GM23248 (cell line): ENCODE results near the gene SYF2. TPM values are rescaled to one million over a fixed set of nuclear protein-coding genes. Genes with fewer than 3 reads are reported as not detected.

Experiments
- DNase-seq: peaks from one replicate; pipeline ENCODE4 v3.0.0-alpha.2; 2015
- H2AFZ ChIP-seq: fragments of 200-600 bp; sonication (generic); 2 replicates; pipeline ENCODE4 v1.6.1; 2016; ENCODE audit warnings: antibody characterized with exemption
- H3F3A ChIP-seq: fragments of 200-600 bp; sonication (generic); 2 replicates; pipeline ENCODE4 v1.6.1; 2016; ENCODE audit warnings: mild to moderate bottlenecking, antibody characterized with exemption, mixed run types; ENCODE audit not compliant: insufficient read depth
- H3K27ac ChIP-seq: fragments of 200-600 bp; sonication (generic); 2 replicates; pipeline ENCODE4 v1.5.1; 2016; ENCODE audit warnings: mild to moderate bottlenecking
- H3K27me3 ChIP-seq: fragments of 200-600 bp; sonication (generic); replicated peaks from 2 replicates; pipeline ENCODE4 v1.6.1; 2016; ENCODE audit warnings: mild to moderate bottlenecking; ENCODE audit not compliant: insufficient read depth
- H3K36me3 ChIP-seq: fragments of 200-600 bp; sonication (generic); 2 replicates; pipeline ENCODE4 v1.6.1; 2016; ENCODE audit warnings: low read depth, mild to moderate bottlenecking
- H3K4me1 ChIP-seq: fragments of 200-600 bp; sonication (generic); 2 replicates; pipeline ENCODE4 v1.6.1; 2016; ENCODE audit warnings: mild to moderate bottlenecking; ENCODE audit not compliant: insufficient read depth
- H3K4me2 ChIP-seq: fragments of 200-600 bp; sonication (generic); one replicate; pipeline ENCODE4 v1.6.1; 2016; ENCODE audit warnings: mild to moderate bottlenecking; ENCODE audit not compliant: unreplicated experiment
- H3K4me3 ChIP-seq: fragments of 200-600 bp; sonication (generic); 2 replicates; pipeline ENCODE4 v1.5.1; 2016; ENCODE audit warnings: mild to moderate bottlenecking
- H3K79me2 ChIP-seq: fragments of 200-600 bp; sonication (generic); 2 replicates; pipeline ENCODE4 v1.6.1; 2016; ENCODE audit warnings: mild to moderate bottlenecking; ENCODE audit not compliant: insufficient read depth
- H3K9ac ChIP-seq: fragments of 200-600 bp; sonication (generic); 2 replicates; pipeline ENCODE4 v1.6.1; 2016; ENCODE audit warnings: mild to moderate bottlenecking
- H3K9me2 ChIP-seq: fragments of 200-600 bp; sonication (generic); 2 replicates; pipeline ENCODE4 v1.6.1; 2016; ENCODE audit warnings: mixed run types, mild to moderate bottlenecking, moderate library complexity; ENCODE audit not compliant: insufficient read depth
- H3K9me3 ChIP-seq: fragments of 200-600 bp; sonication (generic); one replicate; pipeline ENCODE4 v1.6.1; 2017; ENCODE audit warnings: low read depth
- H4K20me1 ChIP-seq: fragments of 200-600 bp; sonication (generic); 2 replicates; pipeline ENCODE4 v1.6.0; 2016; ENCODE audit not compliant: insufficient read depth
- EZH2 ChIP-seq: fragments of 200-600 bp; sonication (generic); IDR thresholded peaks from 2 replicates; pipeline ENCODE4 v1.6.1; 2018; ENCODE audit warnings: antibody characterized with exemption, mild to moderate bottlenecking; ENCODE audit not compliant: insufficient read depth, poor library complexity, severe bottlenecking
- EZH2phosphoT487 ChIP-seq: fragments of 200-600 bp; sonication (generic); IDR thresholded peaks from 2 replicates; pipeline ENCODE4 v1.6.1; 2018; ENCODE audit warnings: antibody characterized with exemption, moderate library complexity, mild to moderate bottlenecking, low read depth; ENCODE audit not compliant: insufficient read depth
- whole genome bisulfite sequencing, 2 experiments: methylation state at CpG; one replicate each; pipeline ENCODE4 v1.1.6; 2015 to 2017; ENCODE audit warnings: low lambda C conversion rate in 2 of 2, low coverage in 1 of 2; ENCODE audit errors: missing lambda C conversion rate in 2 of 2; 5-methylcytosine and 5-hydroxymethylcytosine counted together
- in situ Hi-C: fragments of 300-500 bp; cut with MboI; formaldehyde crosslinking; loops from 2 replicates; pipeline ENCODE4 v1.15.0; 2020
- polyA plus RNA-seq: library from polyadenylated mRNA; unstranded; fragments of >200 nt; fragmentation: Nextera tagmentation; extraction: Ambion mirVana; gene quantifications from 2 replicates; pipeline ENCODE4 v1.2.1, GENCODE V29; 2016
- total RNA-seq: library from RNA; depleted of rRNA; stranded (reverse); fragments of >200 nt; shearing (Covaris generic); gene quantifications from 2 replicates; pipeline ENCODE4 v1.2.3, GENCODE V29; 2014

The SYF2 gene
- total and polyA plus RNA-seq, 2 experiments from 2014 or later: 40.5 to 50.3 TPM

GRCh38 chr1:25209516-25209915 lies 22.8 kb downstream of the SYF2 start:
- H3K4me2 ChIP-seq: no peak overlapping the region
- H3K9ac ChIP-seq: no peak overlapping the region
- 0 out of 2 replicates have a peak, but pooled peaks cover 3% of the 10 kb centered on the region for H3K4me1 ChIP-seq
- H3K27me3 ChIP-seq: no peaks in the 10 kb centered on the region
- H3K4me3 ChIP-seq: no peak overlapping the region
- WGBS, 2 experiments: 94 to 97% methylated on average over 4 of the region's 4 CpGs
- DNase-seq: no peak
- H4K20me1 ChIP-seq: no peaks in the 10 kb centered on the region
- no peaks in the 10 kb centered on the region for H3F3A ChIP-seq
- no peaks in the 10 kb centered on the region for H3K36me3 ChIP-seq
- TF ChIP-seq EZH2: no peak
- TF ChIP-seq EZH2phosphoT487: no peak
- no peaks in the 10 kb centered on the region for H3K9me2 ChIP-seq
- H3K79me2 ChIP-seq: no peaks in the 10 kb centered on the region
- no peak overlapping the region for H2AFZ ChIP-seq
- in situ Hi-C loops: loop anchor here (10.0 kb wide), 1 partner anchor 355 kb away; no protein-coding TSS in a partner anchor
- H3K27ac ChIP-seq: no peak overlapping the region
- no peaks in the 10 kb centered on the region for H3K9me3 ChIP-seq

GRCh38 chr1:25208561-25209222 lies 23.6 kb downstream of the SYF2 start:
- Histone ChIP-seq H3K36me3 (no peaks in the 10 kb centered on the region), H4K20me1 (no peaks in the 10 kb centered on the region), H3K9me3 (no peaks in the 10 kb centered on the region), H3K4me3 (no peak overlapping the region), H3K4me1 (0 out of 2 replicates have a peak, but pooled peaks cover 3% of the 10 kb centered on the region), H2AFZ (no peak overlapping the region), H3K9me2 (no peaks in the 10 kb centered on the region), H3K79me2 (no peaks in the 10 kb centered on the region), H3K27ac (no peak overlapping the region), H3K27me3 (no peaks in the 10 kb centered on the region), H3F3A (no peaks in the 10 kb centered on the region), H3K4me2 (no peak overlapping the region), H3K9ac (no peak overlapping the region)
- in situ Hi-C loops: loop anchor here (10.0 kb wide), 1 partner anchor 354 kb away; no protein-coding TSS in a partner anchor
- TF ChIP-seq EZH2phosphoT487 (no peak), EZH2 (no peak)
- WGBS, 2 experiments: 43 to 55% methylated on average over 2 of the region's 2 CpGs
- no peak for DNase-seq

GRCh38 chr1:25208092-25208491 lies 24.2 kb downstream of the SYF2 start:
- no peaks in the 10 kb centered on the region for H3K79me2 ChIP-seq
- H3K4me1 ChIP-seq: 0 out of 2 replicates have a peak, but pooled peaks cover 3% of the 10 kb centered on the region
- H3K9me3 ChIP-seq: no peaks in the 10 kb centered on the region
- no peak overlapping the region for H3K4me3 ChIP-seq
- 83 to 95% methylated on average over 1 of the region's 1 CpG for WGBS, 2 experiments
- no peaks in the 10 kb centered on the region for H3K36me3 ChIP-seq
- TF ChIP-seq EZH2: no peak
- no peaks in the 10 kb centered on the region for H3F3A ChIP-seq
- no peak overlapping the region for H3K27ac ChIP-seq
- no peak overlapping the region for H3K9ac ChIP-seq
- H3K27me3 ChIP-seq: no peaks in the 10 kb centered on the region
- in situ Hi-C loops: loop anchor here (10.0 kb wide), 1 partner anchor 353 kb away; no protein-coding TSS in a partner anchor
- DNase-seq: no peak
- no peaks in the 10 kb centered on the region for H4K20me1 ChIP-seq
- H3K9me2 ChIP-seq: no peaks in the 10 kb centered on the region
- H3K4me2 ChIP-seq: no peak overlapping the region
- no peak overlapping the region for H2AFZ ChIP-seq

GRCh38 chr1:25206201-25206600 lies 26.1 kb downstream of the SYF2 start:
- Histone ChIP-seq H3K9me2 (no peaks in the 10 kb centered on the region), H3K4me1 (0 out of 2 replicates have a peak, but pooled peaks cover 3% of the 10 kb centered on the region), H3K36me3 (no peaks in the 10 kb centered on the region), H3K9me3 (no peaks in the 10 kb centered on the region), H2AFZ (no peak overlapping the region), H3K4me2 (no peak overlapping the region), H3F3A (no peaks in the 10 kb centered on the region), H3K27me3 (no peaks in the 10 kb centered on the region), H3K9ac (no peak overlapping the region), H4K20me1 (no peaks in the 10 kb centered on the region), H3K4me3 (no peak overlapping the region), H3K27ac (no peak overlapping the region), H3K79me2 (no peaks in the 10 kb centered on the region)
- 74 to 77% methylated on average over 5 of the region's 5 CpGs for WGBS, 2 experiments
- in situ Hi-C loops: loop anchor here (10.0 kb wide), 1 partner anchor 351 kb away; no protein-coding TSS in a partner anchor
- no peak for TF ChIP-seq EZH2phosphoT487
- no peak for TF ChIP-seq EZH2
- no peak for DNase-seq
